HCT116 (cell line): Measurements from ENCODE around the gene ASMTL.

ENCODE experiments used
- CTCF ChIP-seq, 3 experiments: fragments of 200-600 bp in 1 of 3; sonication (generic) in 1 of 3; IDR thresholded peaks in 2 of 3; conservative IDR thresholded peaks in 1 of 3; 2 replicates each; pipeline ENCODE4 v1.5.1; 2012 to 2017; ENCODE audit warnings: low read depth in 2 of 3, low read length in 2 of 3, antibody characterized with exemption in 1 of 3, borderline replicate concordance in 1 of 3, control low read depth in 1 of 3, mild to moderate bottlenecking in 1 of 3, mixed read lengths in 1 of 3, mixed run types in 1 of 3, moderate library complexity in 1 of 3; ENCODE audit not compliant: insufficient read depth in 1 of 3
- EZH2 ChIP-seq: fragments of 200-600 bp; sonication (generic); IDR thresholded peaks from 2 replicates; pipeline ENCODE4 v1.6.1; 2017; ENCODE audit warnings: antibody characterized with exemption, mixed run types
- JUND ChIP-seq: IDR thresholded peaks from 2 replicates; pipeline ENCODE4 v1.6.1; 2012
- POLR2AphosphoS5 ChIP-seq: IDR thresholded peaks from 2 replicates; pipeline ENCODE4 v1.6.1; 2011; ENCODE audit warnings: mild to moderate bottlenecking, low read depth, low read length, moderate library complexity

- no peak for TF ChIP-seq JUND
- no peak for TF ChIP-seq POLR2AphosphoS5
- no peak for TF ChIP-seq CTCF (IDR thresholded peaks at IDR 0.05 in 2 of 3, conservative IDR thresholded peaks at IDR 0.05 in 1 of 3; ENCODE audit: borderline replicate concordance in 1 of 3, insufficient read depth in 1 of 3, low read depth in 2 of 3, low read length in 2 of 3)
- no peak for TF ChIP-seq EZH2
Measured at GRCh38 chrX:1440506-1440905, 12.2 kb downstream of the ASMTL start.
